Skeletal muscle tissue (tissue), 4 donors: ENCODE results near the gene PUM1. TPM values are rescaled to one million over a fixed set of nuclear protein-coding genes. Genes with fewer than 3 reads are reported as not detected.

ENCODE experiments used
- H3K27ac ChIP-seq: one replicate; pipeline ENCODE4 v1.7.0; 2013; ENCODE audit warnings: mild to moderate bottlenecking, low read depth, low read length, inconsistent platforms
- H3K27me3 ChIP-seq, 3 donors: one replicate each; pipeline ENCODE4 v1.7.0; 2013; ENCODE audit warnings: low read length in 3 of 3; ENCODE audit not compliant: control insufficient read depth in 3 of 3, insufficient read depth in 3 of 3
- H3K36me3 ChIP-seq, 3 donors: one replicate each; pipeline ENCODE4 v1.7.0; 2013; ENCODE audit warnings: low read length in 3 of 3; ENCODE audit not compliant: control insufficient read depth in 3 of 3, insufficient read depth in 3 of 3
- H3K4me1 ChIP-seq, 3 donors: one replicate each; pipeline ENCODE4 v1.7.0; 2013; ENCODE audit warnings: low read length in 3 of 3, mild to moderate bottlenecking in 3 of 3; ENCODE audit not compliant: control insufficient read depth in 3 of 3, insufficient read depth in 3 of 3
- H3K4me3 ChIP-seq, 3 donors: one replicate each; pipeline ENCODE4 v1.7.0; 2013; ENCODE audit warnings: low read length in 3 of 3
- H3K9ac ChIP-seq, 3 donors: one replicate each; pipeline ENCODE4 v1.7.0; 2013; ENCODE audit warnings: low read length in 3 of 3, mild to moderate bottlenecking in 3 of 3, moderate library complexity in 2 of 3, low read depth in 1 of 3
- H3K9me3 ChIP-seq, 3 donors: one replicate each; pipeline ENCODE4 v1.7.0; 2013; ENCODE audit warnings: low read length in 3 of 3; ENCODE audit not compliant: control insufficient read depth in 3 of 3
- total RNA-seq: library from RNA; depleted of rRNA; stranded (reverse); fragments of >200 nt; gene quantifications from one replicate; pipeline ENCODE4 v1.2.3, GENCODE V29; 2014
- donor health status: Osteomylitis.

PUM1 gene
- total RNA-seq, 1 donor from 2014 or later = 68.9 TPM

DNA sequence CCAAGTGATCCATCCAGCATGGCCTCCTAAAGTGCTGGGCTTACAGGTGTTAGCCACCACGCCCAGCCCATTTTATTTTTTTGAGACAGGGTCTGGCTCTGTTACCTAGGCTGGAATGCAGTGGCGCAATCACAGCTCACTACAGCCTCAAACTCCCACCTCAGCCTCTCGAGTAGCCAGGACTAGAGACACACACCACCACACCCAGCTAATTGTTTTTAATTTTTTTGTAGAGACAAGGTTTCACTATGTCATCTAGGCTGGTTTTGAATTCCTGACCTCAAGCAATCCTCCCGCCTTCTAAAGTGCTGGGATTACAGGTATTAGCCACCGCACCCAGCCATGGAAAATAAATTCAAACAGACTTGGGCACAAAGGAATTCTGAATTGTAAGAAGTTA, 31.9 kb downstream of the PUM1 start:
- H3K4me1 ChIP-seq = peaks cover 14 to 27% (median 26%) of the 10 kb centered on the region in 3 donors

DNA sequence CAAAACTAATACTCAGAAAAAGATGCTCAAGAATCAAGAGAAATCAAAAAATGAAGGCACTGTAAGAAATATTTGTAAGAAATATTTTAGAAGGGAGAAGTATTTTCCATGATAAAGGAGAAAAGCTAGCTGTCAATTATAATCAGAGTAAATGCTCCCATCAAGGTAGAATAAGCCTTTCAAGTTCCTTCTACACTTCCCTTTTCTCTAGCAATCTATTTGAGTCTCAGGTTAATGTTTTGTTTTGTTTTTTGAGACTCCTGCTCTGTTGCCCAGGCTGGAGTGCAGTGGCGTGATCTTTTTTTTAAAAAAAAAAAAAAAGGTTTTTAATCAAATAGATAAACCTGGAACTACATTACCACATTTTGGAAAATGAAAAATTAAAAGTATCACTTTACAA, 33.3 kb downstream of the PUM1 start:
- H3K9me3 ChIP-seq = no peaks in the 10 kb centered on the region
- no peak overlapping the region for H3K9ac ChIP-seq
- no peak overlapping the region for H3K27ac ChIP-seq
- H3K4me1 ChIP-seq = peaks cover 13 to 29% (median 25%) of the 10 kb centered on the region in 3 donors
- H3K36me3 ChIP-seq = no peaks in the 10 kb centered on the region
- H3K4me3 ChIP-seq = no peak overlapping the region
- H3K27me3 ChIP-seq = no peaks in the 10 kb centered on the region

More for the DNA sequence above, 31.9 kb downstream of the PUM1 start:
- no peak overlapping the region for H3K4me3 ChIP-seq
- H3K9ac ChIP-seq = no peak overlapping the region
- H3K27me3 ChIP-seq = no peaks in the 10 kb centered on the region
- no peak overlapping the region for H3K27ac ChIP-seq
- H3K9me3 ChIP-seq = no peaks in the 10 kb centered on the region
- no peaks in the 10 kb centered on the region for H3K36me3 ChIP-seq

DNA sequence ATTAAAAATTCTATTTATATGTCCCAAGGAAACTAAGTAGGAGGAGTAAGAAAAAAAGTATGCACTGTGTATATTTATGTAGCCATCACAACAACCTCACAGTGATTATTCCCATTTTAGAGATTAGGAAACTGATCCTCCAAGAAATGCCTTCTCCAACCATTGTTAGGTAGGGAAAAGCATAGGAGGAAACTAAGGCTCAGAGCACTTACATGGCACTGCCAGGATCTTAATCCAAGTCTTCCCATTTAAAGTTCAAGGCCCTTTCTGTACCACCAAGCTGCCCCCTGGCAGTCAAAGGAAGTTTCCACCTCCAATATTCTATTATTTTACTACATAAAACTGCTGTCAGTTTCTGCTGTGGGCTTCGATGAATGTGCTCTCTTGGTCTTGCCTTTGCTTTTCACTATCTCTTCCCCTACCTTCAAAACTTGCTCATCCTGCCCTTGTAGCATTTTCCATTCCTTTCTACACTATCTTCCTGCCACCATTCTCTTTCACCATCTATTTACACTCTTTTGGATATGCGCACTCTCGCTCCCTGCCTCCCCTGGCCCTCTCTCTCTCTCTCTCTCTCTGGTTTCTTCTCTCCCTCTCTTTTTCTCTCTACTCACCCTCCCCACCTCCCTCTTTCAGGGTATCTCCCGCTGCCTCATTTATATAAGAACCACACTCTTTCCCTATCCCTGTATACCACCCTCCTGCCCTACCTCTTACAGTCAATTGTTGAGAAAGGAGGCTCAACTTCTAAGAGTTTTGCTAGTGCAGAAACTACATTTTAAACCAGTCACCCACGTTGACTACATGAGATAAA, 34.0 kb downstream of the PUM1 start:
- Histone ChIP-seq H3K4me3 (no peak overlapping the region), H3K36me3 (no peaks in the 10 kb centered on the region), H3K4me1 (peaks cover 13 to 29% (median 25%) of the 10 kb centered on the region in 3 donors), H3K9me3 (no peaks in the 10 kb centered on the region), H3K27me3 (no peaks in the 10 kb centered on the region), H3K9ac (no peak overlapping the region), H3K27ac (no peak overlapping the region)

GRCh38 chr1:31029026-31029425, 36.5 kb downstream of the PUM1 start:
- no peak overlapping the region for H3K27ac ChIP-seq
- no peak overlapping the region for H3K4me3 ChIP-seq
- peaks cover 10 to 27% (median 22%) of the 10 kb centered on the region in 3 donors for H3K4me1 ChIP-seq
- H3K9me3 ChIP-seq = no peaks in the 10 kb centered on the region
- H3K27me3 ChIP-seq = no peaks in the 10 kb centered on the region
- H3K36me3 ChIP-seq = no peaks in the 10 kb centered on the region
- H3K9ac ChIP-seq = no peak overlapping the region

DNA sequence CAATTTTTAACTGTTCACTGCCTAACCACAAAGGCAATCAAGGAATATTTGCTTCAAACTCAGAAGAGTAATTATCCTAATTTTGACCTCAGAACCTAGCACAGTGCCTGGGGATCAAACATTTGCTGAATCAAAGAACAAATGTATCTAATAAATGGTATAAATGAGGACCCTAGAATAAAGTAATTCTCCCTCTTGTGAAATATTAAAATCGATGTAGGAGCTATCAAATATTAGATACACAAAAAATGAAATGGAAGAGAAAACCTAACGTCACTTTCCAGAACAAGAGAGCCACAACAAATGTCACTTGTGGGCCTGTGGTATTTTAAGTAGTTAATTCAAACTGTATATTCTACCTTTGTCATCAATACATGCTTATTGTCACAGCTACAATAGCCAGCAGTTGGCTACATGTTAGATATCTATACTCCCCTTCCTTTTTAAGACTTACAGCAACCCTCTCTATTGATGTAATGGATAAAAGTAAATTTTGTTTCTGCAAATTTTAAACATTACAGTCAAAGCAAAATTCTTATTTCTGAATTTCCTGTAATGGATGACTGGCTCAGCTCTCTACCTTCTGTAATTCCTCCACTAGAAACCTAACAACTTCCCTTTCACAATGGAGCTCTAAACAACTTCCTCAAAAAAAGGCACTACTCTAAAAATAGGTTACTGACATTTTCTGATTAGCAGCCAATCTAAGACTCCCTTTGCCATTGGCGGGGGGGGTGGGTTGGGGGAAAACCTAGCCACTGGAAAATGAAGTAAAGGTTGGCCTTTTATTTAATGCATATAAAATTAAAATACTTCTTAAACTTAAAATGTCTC, 37.6 kb downstream of the PUM1 start:
- Histone ChIP-seq H3K27ac (no peak overlapping the region), H3K9me3 (no peaks in the 10 kb centered on the region), H3K4me1 (peaks cover 10 to 23% (median 16%) of the 10 kb centered on the region in 3 donors), H3K36me3 (no peaks in the 10 kb centered on the region), H3K9ac (peak overlapping the region in 1 of 3 donors; percentile 24), H3K27me3 (no peaks in the 10 kb centered on the region), H3K4me3 (peak overlapping the region in 1 of 3 donors; percentile 31)

DNA sequence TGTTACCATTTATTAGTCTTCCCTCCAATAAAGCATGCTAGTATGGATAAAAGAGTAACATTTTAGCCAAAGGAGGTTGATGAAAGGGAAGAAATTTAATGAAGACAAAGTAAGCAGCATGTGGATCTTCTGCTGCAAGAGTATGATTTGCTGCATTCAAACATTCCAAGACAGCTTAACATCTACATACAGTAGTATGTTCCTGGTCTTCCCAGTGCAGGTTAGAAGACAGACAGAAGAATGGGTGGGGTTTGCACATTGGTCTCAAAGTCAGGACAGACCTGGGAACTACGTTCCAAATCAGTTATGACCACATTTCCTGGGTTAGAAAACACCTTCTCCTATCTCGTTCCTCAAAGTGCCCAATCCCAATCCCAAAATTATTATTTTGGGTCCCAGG, 43.3 kb downstream of the PUM1 start:
- Histone ChIP-seq H3K4me1 (peaks cover 9 to 15% (median 9%) of the 10 kb centered on the region in 3 donors), H3K4me3 (no peak overlapping the region), H3K27ac (no peak overlapping the region), H3K9me3 (no peaks in the 10 kb centered on the region), H3K36me3 (no peaks in the 10 kb centered on the region), H3K27me3 (no peaks in the 10 kb centered on the region), H3K9ac (no peak overlapping the region)

- Histone ChIP-seq H3K9ac (no peak overlapping the region), H3K36me3 (no peaks in the 10 kb centered on the region), H3K4me3 (no peak overlapping the region), H3K9me3 (no peaks in the 10 kb centered on the region), H3K4me1 (peaks cover 7 to 14% (median 9%) of the 10 kb centered on the region in 3 donors), H3K27ac (no peak overlapping the region), H3K27me3 (no peaks in the 10 kb centered on the region)
Measured at GRCh38 chr1:31020007-31020790, 45.3 kb downstream of the PUM1 start.

DNA sequence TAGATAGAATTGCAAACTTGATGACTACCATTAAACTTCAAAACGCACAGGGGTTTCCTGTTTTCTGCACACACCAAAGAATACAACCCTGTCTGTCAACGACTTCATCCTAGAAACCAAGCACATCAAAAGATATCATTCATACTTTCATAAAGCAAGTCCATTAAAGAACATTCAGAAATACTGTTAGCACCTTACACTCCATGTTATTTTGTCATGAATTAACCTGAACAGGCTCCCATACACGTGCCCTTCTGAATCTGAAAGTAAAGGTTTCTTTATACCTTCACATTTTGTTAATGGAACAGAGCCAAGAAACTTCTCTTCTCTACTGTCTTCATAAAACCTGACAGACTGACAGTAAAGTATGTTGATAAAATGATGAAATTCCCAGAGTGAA, 46.1 kb downstream of the PUM1 start:
- H3K27me3 ChIP-seq = no peaks in the 10 kb centered on the region
- no peaks in the 10 kb centered on the region for H3K9me3 ChIP-seq
- peaks cover 4 to 11% (median 9%) of the 10 kb centered on the region in 3 donors for H3K4me1 ChIP-seq
- no peak overlapping the region for H3K4me3 ChIP-seq
- no peaks in the 10 kb centered on the region for H3K36me3 ChIP-seq
- H3K27ac ChIP-seq = no peak overlapping the region
- no peak overlapping the region for H3K9ac ChIP-seq

- peaks cover 10 to 14% (median 12%) of the 10 kb centered on the region in 3 donors for H3K4me1 ChIP-seq
- H3K4me3 ChIP-seq = no peak overlapping the region
- no peak overlapping the region for H3K9ac ChIP-seq
- H3K9me3 ChIP-seq = no peaks in the 10 kb centered on the region
- no peak overlapping the region for H3K27ac ChIP-seq
- no peaks in the 10 kb centered on the region for H3K36me3 ChIP-seq
- no peaks in the 10 kb centered on the region for H3K27me3 ChIP-seq
Measured at GRCh38 chr1:31016868-31017267, 48.6 kb downstream of the PUM1 start.
